Stimulated activated CD8-positive, alpha-beta memory T cell treated with anti-CD3 and anti-CD28 coated beads, Interleukin-15, amount 100 ng/mL, for 4 hours (primary cell): ENCODE data around the gene RUBCNL.

Source experiments
- DNase-seq, 2 donors: peaks; one replicate each; pipeline ENCODE4 v3.0.0-alpha.2; 2020; ENCODE audit warnings: low read depth in 2 of 2

RUBCNL gene

DNA sequence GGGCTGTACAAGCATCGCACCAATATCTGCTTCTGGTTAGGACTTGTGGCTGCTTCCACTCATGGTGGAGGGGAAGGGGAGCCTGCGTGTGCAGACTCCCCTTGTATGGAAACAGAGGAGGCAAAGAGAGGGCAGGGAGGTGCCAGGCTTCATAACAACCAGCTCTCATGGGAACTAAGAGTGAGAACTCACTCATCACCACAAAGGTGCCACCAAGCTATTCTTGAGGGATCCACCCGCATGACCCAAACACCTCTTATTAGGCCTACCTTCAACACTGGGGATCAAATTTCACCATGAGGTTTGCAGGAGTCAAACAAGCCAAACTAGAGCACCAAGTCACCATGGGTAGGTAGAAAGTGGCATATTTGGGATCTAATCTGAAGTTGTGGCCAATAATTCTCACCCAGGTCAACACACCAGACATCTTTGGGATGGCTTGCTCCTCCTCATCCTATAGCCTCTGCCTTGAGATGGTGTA lies 46.4 kb downstream of the RUBCNL start:
- DNase-seq: no peak

DNA sequence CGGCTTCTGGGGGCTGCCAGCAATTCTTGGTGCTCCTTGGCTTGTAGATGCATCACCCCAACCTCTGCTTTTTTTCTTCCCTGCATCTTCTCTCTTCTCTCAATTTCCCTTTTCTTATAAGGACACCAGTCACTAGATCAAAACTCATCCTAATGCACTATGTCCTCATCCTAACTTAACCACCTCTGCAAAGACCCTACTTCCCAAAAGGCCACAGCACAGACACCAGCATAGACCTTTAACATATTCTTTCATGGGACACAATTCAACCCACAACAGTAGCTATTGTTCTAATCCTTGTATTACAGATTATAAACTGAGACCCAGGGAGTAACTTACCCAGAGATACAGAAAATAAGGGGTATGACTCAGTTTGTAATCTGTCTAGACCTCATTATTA lies 47.0 kb downstream of the RUBCNL start:
- DNase-seq: no peak

DNA sequence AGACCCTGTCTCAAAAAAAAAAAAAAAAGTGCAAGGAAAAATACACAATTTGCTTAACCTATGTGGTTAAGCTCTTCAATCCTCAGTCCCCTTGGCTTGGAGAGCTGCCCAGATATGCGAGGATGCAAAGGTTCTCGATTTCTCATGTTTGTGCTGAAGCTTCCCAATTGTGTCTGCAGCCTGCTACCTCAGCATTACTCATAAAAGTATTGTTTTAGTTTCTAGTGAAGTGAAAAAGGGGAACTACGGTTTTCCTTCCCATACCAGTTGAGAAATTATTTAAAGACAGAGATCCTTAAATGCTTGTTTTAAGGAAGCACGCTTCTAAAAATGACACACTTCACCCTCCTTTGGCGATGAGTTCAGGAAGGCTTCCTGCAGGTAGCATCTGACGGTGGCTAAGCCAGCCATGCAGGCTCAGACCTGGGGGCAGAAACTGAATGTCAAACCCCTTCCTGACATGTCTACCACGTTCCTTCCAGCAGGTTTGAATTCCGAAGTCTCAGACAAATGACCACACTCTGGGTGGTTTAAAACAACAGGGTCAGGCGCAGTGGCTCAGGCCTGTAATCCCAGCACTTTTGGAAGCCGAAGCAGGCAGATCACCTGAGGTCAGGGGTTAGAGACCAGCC lies 47.9 kb downstream of the RUBCNL start:
- no peak for DNase-seq

DNA sequence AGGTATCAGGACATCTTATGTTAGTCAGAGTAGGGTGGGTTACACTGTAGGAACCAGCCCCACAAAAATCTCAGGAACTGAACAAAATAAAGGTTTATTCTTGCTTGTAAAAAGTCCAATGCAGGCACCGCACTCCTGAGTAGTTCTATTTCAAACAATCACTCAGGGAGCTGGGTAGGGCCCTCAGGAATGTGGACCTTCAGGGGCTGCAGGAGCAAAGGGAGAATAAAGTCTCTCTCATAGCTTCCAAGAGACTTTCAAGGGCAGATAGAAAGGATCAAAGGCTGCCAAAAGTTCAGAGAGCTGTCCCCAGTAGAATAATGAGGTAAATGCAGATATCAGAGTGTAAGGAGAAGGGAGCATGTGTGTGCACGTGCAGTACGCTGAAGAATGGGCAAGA lies 49.4 kb downstream of the RUBCNL start:
- DNase-seq: no peak

DNA sequence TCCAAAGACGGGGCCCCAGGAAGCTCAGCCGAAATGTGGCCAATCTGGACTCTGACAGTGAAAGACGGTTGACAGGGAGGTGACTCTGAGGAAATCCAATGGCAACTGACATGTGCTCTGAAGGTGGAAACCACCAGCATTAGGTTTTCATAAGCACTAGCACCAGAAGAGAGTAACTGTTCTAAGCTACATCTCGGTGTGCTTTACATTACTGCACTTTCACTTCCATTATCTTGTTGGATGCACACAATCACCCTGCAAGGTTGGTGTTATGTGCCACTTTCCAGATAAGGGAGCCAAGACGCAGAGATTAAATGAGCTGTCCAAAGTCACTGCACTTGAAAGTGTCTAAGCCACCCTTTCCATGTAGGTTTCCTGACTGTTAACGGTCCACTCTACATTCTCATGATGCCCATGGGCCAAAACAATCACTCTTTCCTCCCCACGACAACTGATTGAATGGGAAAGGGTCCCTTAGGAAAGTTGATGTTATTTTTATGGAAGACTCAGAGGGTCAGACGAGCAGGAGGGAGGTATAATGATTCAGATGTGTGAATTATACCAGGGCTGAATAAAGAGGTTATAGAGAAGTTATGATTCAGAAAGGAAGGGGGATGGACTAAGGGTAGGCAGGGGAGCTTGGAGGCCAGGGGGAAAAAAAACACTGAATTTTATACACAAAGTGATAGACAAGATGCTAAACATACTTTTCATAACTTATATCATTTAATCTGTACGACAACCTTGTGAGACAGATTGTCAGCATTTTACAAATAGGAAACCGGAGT lies 52.8 kb downstream of the RUBCNL start:
- no peak for DNase-seq

DNA sequence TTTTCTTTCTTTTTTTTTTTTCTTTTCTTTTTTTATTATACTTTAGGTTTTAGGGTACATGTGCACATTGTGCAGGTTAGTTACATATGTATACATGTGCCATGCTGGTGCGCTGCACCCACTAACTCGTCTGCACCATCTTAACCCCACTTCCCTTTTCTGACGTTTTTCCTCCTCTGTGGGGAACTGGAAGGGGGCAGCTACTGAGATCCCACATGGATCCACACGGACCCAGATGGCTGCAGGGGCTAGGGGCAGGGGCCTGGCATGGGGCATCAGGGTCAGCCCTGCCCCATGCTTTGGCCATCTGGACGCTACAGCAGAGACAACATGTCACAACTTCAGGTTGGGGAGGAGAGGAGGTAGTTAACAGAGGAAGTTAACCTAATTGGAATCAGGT lies 54.3 kb downstream of the RUBCNL start:
- no peak for DNase-seq

DNA sequence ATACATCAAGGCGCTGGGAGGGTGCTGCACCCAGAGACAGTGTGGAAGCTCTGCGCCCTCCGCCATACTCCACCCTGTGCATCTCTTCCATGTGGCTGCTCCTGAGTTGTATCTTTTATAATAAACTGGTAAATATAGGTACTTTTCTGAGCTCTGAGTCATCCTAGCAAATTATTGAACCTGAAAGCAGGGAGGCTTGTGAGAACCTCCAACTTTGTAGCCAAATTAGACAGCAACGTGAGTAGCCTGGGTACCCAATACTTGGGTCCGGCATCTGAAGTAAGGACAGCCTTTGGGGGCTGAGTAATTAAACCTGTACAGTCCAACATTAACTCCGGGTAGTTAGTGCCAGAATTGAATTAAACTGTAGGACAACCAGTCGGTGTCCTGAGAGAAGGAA lies 57.4 kb downstream of the RUBCNL start:
- DNase-seq: no peak

DNA sequence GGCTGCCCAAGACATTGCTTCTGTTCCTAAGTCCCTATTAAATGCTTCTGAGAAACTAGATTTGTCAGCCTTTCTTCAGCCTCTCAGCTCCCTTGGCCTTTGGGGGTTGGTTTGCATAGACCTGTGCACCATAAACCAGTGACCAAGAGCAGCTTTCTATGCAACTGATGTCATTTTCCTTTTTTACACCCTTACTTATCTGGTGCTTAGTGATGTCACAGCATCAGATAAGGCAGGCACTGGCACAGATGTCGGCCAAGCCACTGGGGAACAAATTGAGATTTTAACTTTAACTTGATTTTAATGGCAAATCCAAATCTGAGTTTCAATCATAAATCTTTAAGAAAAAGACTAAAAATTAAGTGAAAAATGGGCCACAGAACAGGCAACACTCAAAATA lies 59.8 kb downstream of the RUBCNL start:
- DNase-seq: no peak

DNA sequence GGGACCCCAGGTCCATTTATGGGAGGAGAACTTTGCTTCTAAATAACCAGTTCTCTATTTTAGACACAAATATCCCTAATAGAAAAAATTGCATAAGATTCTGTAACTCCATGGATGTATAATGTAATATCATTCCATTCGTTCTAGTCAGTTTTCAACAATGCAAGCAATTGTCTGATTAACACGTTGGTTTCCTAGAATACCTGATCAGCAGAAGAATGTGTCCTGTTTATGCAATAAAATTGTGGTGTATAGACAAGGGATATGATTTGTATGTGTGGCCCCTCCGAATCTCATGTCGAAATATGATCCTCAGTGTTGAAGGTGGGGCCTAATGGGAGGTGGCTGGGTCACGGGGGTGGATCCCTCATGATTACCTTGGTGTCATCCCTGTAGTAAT lies 62.1 kb downstream of the RUBCNL start:
- DNase-seq: no peak

DNA sequence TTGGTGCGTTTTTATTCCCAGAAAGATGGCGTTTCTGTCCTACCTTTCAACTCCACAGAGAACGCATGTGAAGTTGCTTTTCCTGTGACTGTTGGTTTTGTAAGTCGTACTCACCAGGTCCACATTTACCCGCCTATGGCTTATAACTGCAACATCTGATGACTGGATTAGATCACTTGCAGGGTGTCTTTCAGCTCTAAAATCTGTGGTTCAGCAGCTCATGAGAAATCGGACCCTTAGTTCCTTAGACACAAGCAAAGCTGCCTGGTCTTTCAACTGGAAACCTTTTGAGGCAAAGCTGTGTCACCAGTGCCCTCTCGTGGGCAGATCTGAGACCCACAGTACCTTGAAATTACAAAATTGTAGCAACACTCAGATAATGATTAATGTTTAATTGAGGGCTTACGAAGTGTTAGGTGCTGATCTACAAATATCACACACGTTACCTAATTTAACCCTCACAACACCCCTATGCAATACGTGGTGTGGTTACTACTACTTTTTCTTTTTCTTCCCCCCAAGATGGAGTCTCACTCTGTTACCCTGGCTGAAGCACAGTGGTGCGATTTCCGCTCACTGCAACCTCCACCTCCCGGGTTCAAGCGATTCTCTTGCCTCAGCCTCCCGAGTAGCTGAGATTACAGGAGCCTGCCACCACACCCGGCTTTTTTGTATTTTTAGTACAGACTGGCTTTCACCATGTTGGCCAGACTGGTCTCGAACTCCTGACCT lies 65.4 kb downstream of the RUBCNL start:
- peak; percentile 37 to 52 for DNase-seq

DNA sequence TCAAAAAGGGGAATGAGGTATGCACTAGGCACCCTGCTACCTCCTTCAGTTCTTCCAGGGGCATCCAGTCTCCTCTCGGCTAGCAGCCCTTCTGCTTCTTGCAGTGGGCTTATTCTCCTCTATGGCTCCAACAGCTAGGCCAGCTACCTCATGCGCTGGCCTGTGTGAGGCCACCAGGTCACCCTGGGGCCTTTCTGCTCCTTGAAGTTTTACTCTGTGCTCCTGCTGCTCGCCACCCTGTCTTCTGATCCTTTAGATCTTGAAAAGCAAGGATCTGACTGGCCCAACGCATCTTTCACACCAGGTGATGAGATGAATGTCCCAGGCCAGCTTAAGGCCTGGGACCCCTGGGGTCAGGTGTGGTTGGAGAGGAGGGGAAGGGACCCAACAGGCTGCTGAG lies 66.2 kb downstream of the RUBCNL start:
- DNase-seq: no peak

DNA sequence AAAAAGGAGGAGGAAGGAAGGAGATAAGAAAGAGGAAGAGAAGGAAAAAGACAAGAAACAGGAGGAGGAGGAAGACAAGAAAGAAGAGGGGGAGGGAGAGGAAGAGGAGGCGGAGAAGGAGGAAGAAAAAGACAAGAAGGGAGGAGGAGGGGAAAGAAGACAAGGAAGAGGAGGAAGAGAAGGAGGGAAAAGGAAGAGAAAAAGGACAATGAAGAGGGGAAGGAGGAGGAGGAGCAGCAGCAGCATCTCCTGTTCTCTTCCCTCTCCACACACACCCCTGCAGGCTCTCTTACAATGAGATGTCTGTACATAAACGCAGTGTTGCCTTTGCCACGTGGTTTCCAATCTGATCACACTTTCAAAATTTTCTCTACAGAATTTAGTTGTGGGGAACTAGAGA lies 66.6 kb downstream of the RUBCNL start:
- no peak for DNase-seq

DNA sequence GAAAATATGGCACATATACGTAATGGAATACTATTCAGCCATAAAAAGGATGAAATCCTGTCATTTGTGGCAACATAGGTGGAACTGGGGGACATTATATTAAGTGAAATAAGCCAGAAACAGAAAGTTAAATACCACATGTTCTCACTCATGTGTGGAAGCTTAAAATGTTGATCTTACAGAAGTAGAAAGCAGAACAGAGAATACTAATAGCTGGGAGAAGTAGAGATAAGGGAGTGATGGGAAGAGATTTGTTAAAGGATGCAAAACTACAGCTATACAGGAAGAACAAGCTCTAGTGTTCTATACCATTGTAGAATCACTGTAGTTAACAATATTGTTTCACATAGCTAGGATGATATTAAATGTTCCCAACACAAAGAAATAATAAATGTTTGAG lies 68.1 kb downstream of the RUBCNL start:
- DNase-seq: no peak

DNA sequence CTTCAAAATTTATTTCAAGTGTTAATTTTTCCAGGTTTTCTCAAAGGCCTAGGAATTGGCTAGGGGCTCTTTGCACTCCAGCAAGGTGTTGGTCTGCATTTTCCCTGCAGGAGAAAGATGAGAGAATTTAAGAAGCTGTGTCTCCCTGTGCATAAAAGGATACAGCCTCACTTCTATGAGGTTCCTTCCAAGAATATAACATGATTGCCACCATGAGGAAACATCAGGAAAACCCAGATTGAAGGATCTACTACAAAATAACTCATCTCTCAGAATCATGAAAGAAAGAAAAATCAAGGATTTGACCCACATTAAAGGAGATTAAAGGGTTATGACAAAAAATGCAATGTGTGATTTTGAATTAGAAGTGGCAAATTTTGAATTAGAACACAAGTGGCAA lies 69.9 kb downstream of the RUBCNL start:
- DNase-seq: no peak

DNA sequence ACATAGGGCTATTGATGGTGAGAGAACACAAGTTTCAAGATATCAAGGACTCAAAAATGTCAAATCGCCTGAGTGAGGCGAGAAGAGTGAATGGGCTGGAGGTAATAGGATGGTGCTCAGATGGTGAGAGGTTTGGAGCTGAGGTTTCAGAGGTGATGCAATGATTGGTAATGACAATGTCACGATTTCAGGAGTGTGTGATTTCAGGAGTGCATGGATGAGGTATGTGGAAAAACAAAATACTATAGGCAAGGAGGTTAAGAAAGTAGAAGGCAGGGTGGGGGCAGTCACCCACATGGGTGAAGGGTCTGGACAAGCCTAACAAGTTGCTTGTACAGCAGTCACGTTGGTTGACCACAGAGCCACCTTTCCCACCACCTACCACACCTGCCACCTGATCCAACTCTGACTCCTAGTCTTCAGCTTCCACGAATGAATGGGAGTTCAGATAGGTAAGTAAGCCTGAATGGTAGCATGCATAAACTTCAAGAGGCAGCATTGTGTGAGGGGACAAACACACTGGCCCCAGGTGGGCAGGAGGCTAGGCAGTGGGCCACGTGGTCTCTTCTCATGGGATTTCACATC lies 71.5 kb downstream of the RUBCNL start:
- no peak for DNase-seq

DNA sequence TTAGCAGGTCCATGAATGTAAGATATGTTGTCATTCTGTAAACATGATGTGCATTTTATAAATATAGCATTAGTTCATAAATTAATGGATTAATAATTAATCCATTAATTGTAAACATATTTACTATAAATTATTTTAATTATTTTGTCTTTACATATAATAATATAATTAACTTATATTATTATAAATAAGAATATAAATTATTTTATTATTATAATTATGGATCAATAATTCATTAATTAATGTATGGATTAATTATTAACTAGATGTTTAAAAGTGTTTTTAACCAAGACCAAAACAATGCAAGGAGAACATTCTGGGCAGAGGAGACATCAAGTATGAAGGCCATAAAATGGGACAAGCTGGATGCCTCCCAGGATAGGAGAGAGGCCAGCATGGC lies 72.0 kb downstream of the RUBCNL start:
- DNase-seq: no peak

DNA sequence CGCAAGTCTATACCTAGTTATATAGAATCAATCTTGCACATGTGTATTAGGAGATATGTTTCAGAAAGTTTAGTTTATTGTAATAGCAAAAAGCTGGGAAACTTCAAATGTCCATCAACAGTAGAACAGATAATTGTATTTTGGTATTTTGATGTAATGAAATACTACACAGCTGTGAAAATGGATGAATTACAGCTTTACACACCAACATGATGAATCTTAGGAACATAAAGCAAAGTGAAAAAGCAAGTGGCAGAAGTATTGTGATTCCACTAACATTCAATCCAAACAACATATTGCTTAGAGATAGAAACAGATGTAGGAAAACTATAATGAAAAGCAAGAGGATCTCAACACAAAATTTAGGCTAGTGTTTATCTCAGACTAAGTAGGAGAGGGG lies 72.5 kb downstream of the RUBCNL start:
- DNase-seq: no peak

DNA sequence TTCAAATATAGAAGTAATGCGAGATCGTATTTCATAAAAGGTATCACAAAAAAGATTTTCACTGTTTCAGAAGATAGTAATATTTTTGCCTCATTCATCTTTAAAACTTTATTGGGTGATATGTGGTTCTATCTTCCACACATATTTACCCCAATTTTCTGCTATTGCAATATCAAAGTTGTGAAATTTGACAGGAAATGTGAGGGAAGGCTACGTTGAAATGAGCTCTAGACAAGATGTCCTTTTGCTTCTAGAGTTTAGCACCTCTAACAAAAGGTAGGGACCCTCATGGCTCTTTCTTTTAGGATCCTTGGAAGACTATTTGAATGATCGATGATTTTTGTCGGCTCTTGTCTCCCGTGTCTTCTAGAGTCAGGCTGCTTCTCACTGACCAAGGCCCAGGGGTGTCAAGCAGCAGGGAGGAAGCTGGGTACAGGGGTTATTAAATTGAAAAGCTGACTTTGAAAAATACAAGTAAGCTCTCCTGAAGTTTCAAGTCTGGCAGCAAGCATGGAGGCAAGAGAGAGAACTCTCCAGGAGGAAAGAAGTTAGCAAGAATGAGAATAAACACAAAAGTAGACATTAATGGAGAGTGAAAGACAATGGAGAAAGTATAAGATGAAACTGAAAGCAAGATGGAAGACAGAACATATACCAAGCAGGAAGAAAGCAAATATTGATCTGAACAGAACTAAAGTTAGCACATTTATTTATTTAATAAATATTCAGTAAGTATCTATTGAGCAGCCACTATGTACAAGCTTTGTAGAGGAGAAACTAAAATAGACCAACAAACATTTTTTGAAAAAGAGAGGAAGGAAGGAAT lies 73.4 kb downstream of the RUBCNL start:
- DNase-seq: no peak

DNA sequence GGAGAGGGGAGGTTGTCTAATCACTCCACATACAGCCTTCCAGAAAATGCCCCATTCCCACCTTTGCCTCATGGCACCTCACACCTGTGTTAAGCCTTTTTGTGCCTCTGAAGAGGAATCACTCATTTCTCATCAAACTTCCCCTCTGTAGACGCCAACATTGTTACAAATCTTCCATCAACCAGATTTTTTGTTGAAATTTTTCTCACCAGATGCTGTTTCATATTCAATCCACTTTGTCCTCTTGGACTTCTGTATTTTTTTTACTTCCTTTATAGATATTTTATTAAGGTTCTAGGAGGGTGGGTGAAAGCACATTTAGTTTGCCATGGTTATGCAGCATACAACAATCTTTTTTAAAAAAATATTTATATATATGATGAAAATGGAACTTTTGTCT lies 74.0 kb downstream of the RUBCNL start:
- DNase-seq: no peak

DNA sequence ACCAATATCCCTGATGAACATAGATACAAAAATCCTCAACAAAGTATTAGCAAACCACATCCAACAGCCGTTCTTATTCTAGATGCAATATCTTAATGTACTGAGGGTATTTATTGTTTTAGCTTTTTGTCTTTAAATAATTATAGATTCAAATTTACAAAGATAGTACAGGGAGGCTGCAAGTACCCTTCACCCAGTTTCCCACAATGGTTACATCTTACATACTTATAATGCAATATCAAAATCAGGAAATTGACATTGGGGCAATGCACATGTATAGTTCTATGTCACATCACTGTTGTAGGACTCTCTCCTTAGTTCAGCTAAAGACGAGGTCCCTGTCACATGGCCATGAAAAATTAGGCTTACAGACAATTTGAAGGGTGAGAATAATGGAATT lies 75.8 kb downstream of the RUBCNL start:
- no peak for DNase-seq

DNA sequence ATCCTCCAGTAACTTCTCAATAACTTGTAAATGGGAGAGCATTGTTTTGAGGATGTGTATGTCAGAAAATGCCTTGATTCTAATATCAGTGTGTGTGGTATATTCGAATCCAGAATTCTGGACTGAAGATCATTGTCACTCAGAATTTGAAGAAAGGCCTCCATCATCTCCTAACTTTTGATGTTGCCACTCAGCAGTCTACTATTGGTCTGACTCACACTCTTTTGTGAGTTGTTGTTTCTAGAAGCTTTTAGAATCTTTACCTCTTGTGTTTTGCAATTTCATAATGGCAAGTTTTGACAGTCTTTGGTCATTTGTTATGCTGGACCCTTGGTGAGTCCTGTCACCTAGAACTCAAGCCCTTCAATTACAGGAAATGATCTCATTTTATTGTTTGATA lies 77.0 kb downstream of the RUBCNL start:
- DNase-seq: no peak

DNA sequence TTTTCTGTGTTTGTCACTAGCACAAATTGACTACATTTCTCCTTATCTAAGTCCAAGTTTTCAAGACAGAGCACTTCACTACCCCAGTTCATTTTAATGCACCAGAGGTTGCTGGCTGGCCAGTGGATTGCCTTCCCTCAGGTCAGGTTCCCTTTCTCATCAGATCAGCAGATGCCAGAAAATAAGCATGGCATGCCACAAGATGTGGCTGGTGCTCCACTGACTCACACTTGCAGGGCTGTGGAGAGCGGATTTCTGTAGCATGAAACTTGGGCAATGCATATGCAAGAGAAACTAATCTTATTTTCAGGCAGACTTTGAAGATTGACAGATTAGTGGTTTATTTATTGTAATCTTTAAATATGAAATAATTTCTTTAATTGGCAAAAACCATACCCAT lies 79.5 kb downstream of the RUBCNL start:
- DNase-seq: no peak
